HG03558 (cell line): ENCODE measurements around the gene TMED8.

Source experiments
- ATAC-seq: cut with Tn5 transposase; IDR thresholded peaks from one replicate; pipeline ENCODE4 v1.9.1; 2021; ENCODE audit warnings: moderate number of reproducible peaks; ENCODE audit not compliant: unreplicated experiment; ENCODE audit errors: extremely low read depth

The TMED8 gene

GRCh38 chr14:77302926-77303325 lies 74.0 kb downstream of the TMED8 start:
- ATAC-seq = no peak

GRCh38 chr14:77301103-77301502 lies 75.8 kb downstream of the TMED8 start:
- ATAC-seq = no peak

DNA sequence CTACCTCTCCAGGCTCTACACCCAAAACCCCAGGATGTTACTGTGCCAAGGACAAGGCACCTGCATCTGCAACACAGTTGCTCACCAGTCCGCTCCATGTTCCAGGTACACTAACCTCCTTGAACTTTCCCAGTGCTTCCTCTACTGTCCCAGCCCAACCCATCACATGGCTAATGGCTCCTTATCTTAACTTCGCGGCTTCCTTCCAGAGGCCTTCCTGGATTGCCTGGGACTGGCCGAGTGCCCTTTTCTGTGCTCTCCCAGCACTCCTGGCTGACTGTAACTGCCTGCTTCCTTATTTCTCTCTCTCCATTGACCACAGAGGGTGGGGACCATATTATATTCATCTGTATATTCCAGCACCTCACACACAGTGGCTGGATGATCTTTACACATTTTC lies 77.1 kb downstream of the TMED8 start:
- no peak for ATAC-seq

DNA sequence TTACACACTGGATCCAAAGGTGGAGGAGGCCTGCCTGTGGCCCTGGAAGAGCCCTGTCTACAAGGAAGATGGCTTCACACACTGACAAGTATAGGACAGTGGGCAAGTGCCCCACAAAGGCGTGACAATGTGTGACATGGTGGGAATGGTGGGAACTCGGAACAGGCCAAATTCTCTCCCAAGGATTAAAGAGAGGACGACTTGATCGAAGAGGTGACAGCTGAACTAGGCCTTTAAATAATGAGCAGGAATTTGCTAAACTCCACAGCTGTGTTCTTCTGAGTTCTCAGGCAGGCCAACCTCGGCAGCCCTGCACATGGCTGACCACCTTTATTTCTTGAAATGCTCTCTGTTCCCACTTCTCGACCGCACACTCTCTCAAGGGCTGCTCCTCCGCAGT lies 80.0 kb downstream of the TMED8 start:
- no peak for ATAC-seq

DNA sequence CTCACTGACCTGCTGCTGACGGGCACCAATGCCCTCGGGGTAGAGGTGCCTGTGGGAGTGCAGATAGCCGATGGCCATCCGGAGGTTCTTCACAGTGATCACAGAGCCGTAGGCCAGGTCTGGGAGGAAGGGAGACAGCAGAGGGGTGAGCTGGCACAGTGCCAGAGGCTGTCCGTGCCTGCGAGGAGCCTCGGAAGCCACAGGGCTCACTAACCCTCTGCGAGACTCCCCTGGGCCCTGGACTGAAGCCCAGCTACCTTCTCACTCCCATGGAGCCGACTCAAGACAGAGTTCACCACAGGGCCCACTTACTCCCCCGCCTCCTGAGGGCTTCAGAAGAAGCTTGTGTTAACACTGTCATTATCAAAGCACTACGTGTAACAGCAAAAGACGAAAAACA lies 80.7 kb downstream of the TMED8 start:
- ATAC-seq = no peak

DNA sequence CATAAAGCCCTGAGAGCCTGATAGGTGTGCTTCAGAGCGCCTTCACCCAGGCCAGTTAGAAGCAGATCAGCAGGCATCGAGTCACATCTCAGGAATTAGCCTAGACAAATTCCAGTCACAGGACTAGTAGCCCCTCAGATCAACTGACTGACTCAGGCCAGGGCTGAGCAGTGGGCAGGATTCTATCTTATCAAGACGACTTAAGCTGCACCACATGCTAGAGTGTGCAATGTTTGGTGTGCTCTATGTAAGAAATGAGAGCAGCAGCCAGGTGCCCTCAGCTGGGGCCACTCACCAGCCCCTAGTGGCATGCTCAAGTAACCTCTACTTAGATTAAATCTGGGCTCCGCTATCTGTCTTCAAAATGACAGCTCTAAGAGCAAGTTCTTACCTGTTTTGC lies 86.2 kb downstream of the TMED8 start:
- no peak for ATAC-seq

DNA sequence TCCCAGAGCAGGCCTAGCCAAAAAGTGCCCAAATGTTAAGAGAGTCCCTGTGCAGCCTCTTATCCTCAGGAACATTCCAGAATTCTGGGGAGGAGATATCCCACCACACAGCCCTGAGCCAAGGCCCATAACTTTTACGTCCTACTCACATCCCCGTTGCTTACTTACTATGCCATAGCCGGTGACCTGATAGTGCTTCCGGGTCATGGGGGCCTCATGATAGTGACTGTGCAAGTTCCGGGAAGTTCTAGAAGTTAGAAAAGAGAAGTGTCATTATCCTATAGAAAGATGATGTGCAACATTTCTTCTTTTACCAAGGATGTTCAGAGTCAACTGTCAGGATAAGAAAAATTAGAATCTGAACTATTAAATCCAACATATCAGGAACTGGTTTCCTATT lies 90.3 kb downstream of the TMED8 start:
- no peak for ATAC-seq
